Lung (tissue), 12 donors: Measurements from ENCODE around the gene CLEC6A. TPM values are rescaled to one million over a fixed set of nuclear protein-coding genes. Genes with fewer than 3 reads are reported as not detected.

Experiments used
- ATAC-seq: fragments of 200-7000 bp; cut with Tn5 transposase; one replicate; pipeline ENCODE4 v1.9.1; 2020; ENCODE audit warnings: moderate number of reproducible peaks; ENCODE audit not compliant: insufficient read depth, low FRiP score
- DNase-seq, 3 donors: peaks; one replicate each; pipeline ENCODE4 v3.0.0-alpha.2; 2013 to 2017
- H3K27ac ChIP-seq, 2 donors: one replicate each; pipeline ENCODE4 v1.5.1; 2013; ENCODE audit warnings: mild to moderate bottlenecking in 2 of 2, moderate library complexity in 2 of 2, control low read depth in 1 of 2, inconsistent platforms in 1 of 2, low read depth in 1 of 2, low read length in 1 of 2
- H3K27me3 ChIP-seq, 3 donors: one replicate each; pipeline ENCODE4 v1.5.1; 2013; ENCODE audit warnings: low read length in 2 of 3; ENCODE audit not compliant: control insufficient read depth in 3 of 3, insufficient read depth in 3 of 3
- H3K36me3 ChIP-seq, 4 donors: one replicate each; pipeline ENCODE4 v1.5.1; 2013; ENCODE audit warnings: low read length in 4 of 4, mild to moderate bottlenecking in 1 of 4, moderate library complexity in 1 of 4; ENCODE audit not compliant: control insufficient read depth in 4 of 4, insufficient read depth in 4 of 4
- H3K4me1 ChIP-seq, 5 donors: one replicate each; pipeline ENCODE4 v1.5.1; 2013; ENCODE audit warnings: low read length in 5 of 5, mild to moderate bottlenecking in 2 of 5, moderate library complexity in 1 of 5; ENCODE audit not compliant: control insufficient read depth in 5 of 5, insufficient read depth in 5 of 5
- H3K4me3 ChIP-seq: one replicate; pipeline ENCODE4 v1.5.1; 2013; ENCODE audit warnings: mild to moderate bottlenecking, control low read depth, moderate library complexity
- H3K9ac ChIP-seq, 2 donors: one replicate each; pipeline ENCODE4 v1.5.1; 2013; ENCODE audit warnings: low read length in 2 of 2, control low read depth in 1 of 2; ENCODE audit not compliant: insufficient read depth in 1 of 2
- H3K9me3 ChIP-seq, 4 donors: one replicate each; pipeline ENCODE4 v1.5.1; 2013; ENCODE audit warnings: low read length in 3 of 4, mild to moderate bottlenecking in 1 of 4, moderate library complexity in 1 of 4; ENCODE audit not compliant: control insufficient read depth in 4 of 4, insufficient read depth in 3 of 4
- WGBS, 2 donors: extraction: QIAGEN DNeasy Blood & Tissue Kit; methylation state at CpG; one replicate each; pipeline ENCODE4 v1.1.7; 2013; 5-methylcytosine and 5-hydroxymethylcytosine counted together
- polyA plus RNA-seq, 2 donors: library from polyadenylated mRNA; stranded (reverse); fragments of 200-250 nt; gene quantifications; one replicate each; pipeline ENCODE4 v1.2.1, GENCODE V29; 2013
- total RNA-seq, 2 donors: library from RNA; depleted of rRNA in 1 of 2; stranded (reverse); fragments of >200 nt in 1 of 2; gene quantifications; one replicate each; pipeline ENCODE4 v1.2.1, GENCODE V29; 2014 to 2021
- TF ChIP-seq, protein P1 (sequence below): IDR thresholded peaks from 2 replicates; pipeline ENCODE4 v1.5.1; 2012; ENCODE audit warnings: mild to moderate bottlenecking; ENCODE audit errors: control extremely low read depth, extremely low read depth
- donor health status: control.
- donor health status: control.
- donor health status: Bipolar disorder and iron deficiency.
- donor health status: healthy.
- donor health status: DM: yes; HTN: yes; CAD: no.

The CLEC6A gene
- total and polyA plus RNA-seq, 4 donors, result 0.20 to 2.0 (median 0.69) TPM

DNA sequence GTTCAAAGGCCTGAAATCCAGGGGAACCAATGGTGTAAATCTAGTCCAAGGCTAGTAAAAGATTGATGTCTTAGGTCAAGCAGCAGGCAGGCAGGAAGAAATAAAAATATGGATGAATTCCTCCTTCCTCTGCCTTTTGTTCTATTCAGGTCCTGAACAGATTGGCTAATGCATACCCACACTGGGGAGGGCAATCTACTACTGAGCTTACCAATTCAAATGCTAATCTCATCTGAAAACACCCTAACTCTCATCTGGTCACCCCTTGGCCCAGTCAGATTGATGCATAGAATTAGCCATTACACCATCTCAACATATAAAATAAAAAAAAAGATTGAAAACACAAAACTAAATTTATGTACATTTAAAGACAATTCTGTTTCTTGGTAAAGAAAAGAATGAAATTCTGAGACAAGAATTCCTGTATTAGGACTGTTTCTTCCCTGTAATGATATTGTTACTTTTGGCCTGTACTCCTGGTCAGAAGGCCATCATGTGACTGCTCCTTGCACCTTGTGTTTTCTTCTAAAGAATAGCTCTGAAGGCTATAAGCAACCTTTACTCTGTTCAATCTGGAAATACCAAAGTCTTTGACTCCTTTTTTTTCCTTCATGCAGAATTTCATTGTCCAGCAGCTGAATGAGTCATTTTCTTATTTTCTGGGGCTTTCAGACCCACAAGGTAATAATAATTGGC lies 19.9 kb downstream of the CLEC6A start:
- H3K9me3 ChIP-seq, result no peaks in the 10 kb centered on the region

DNA sequence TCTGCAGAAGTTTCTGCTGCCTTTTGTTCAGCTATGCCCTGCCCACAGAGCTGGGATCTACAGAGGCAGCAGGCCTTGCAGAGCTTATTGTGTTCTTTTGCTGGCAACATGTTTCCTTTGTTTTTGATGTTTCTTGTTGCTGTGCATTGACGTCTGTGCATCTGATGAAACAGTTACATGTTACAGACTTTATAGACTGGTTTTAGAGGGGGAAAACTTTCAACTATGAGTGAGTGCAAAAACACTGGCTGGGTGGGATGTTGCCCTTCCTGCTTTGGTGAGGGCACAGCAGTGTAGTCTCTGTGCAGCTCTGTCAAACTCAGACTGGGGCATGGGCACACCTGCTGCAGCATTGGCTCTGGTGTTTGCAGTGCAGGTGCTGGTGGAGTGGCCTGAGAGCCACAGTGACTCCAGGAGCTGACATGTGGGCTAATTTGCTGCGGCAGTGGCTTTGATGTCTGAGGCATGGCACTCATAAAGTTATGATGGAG lies 26.9 kb downstream of the CLEC6A start:
- TF ChIP-seq, protein P1, sequence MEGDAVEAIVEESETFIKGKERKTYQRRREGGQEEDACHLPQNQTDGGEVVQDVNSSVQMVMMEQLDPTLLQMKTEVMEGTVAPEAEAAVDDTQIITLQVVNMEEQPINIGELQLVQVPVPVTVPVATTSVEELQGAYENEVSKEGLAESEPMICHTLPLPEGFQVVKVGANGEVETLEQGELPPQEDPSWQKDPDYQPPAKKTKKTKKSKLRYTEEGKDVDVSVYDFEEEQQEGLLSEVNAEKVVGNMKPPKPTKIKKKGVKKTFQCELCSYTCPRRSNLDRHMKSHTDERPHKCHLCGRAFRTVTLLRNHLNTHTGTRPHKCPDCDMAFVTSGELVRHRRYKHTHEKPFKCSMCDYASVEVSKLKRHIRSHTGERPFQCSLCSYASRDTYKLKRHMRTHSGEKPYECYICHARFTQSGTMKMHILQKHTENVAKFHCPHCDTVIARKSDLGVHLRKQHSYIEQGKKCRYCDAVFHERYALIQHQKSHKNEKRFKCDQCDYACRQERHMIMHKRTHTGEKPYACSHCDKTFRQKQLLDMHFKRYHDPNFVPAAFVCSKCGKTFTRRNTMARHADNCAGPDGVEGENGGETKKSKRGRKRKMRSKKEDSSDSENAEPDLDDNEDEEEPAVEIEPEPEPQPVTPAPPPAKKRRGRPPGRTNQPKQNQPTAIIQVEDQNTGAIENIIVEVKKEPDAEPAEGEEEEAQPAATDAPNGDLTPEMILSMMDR, result no peak
- Histone ChIP-seq H3K27ac (no peak overlapping the region), H3K36me3 (no peaks in the 10 kb centered on the region), H3K9me3 (peaks cover 0 to 5% (median 2%) of the 10 kb centered on the region in 4 donors), H3K9ac (no peak overlapping the region), H3K4me1 (peaks cover 0 to 3% (median 0%) of the 10 kb centered on the region in 5 donors), H3K4me3 (no peak overlapping the region), H3K27me3 (no peaks in the 10 kb centered on the region)
- ATAC-seq, result no peak
- 77 to 80% methylated on average over 2 of the region's 2 CpGs for WGBS, 2 donors
- no peak for DNase-seq

More for the DNA sequence above, 19.9 kb downstream of the CLEC6A start:
- DNase-seq, result no peak
- H3K36me3 ChIP-seq, result no peaks in the 10 kb centered on the region
- no peak overlapping the region for H3K4me3 ChIP-seq
- H3K4me1 ChIP-seq, result no peaks in the 10 kb centered on the region
- no peaks in the 10 kb centered on the region for H3K27me3 ChIP-seq
- no peak overlapping the region for H3K9ac ChIP-seq
- H3K27ac ChIP-seq, result no peak overlapping the region
- no peak for ATAC-seq
- TF ChIP-seq, protein P1, result no peak

DNA sequence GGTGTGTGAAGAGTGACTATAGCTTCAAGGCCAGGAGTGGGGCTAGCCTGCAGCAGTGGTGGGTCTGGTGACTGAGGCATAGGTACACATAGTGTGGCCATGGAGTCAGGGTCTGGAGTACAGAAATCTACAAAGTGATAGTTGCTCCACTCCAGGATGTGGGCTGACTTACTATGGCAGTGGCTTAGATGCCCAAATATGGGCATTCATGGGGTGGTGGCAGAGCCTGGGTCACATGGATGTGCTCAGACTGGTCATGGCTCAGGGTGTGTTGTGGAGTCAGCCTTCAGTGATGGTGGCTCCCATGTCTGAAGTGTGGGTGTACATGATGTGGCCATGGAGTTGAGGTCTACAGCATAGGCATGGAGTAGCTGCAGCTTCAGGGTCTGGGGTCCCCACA lies 27.3 kb downstream of the CLEC6A start:
- H3K9me3 ChIP-seq, result peaks cover 0 to 5% (median 2%) of the 10 kb centered on the region in 4 donors
- DNase-seq, result no peak
- H3K4me3 ChIP-seq, result no peak overlapping the region
- no peak for ATAC-seq
- TF ChIP-seq, protein P1, result no peak
- peaks cover 0 to 3% (median 0%) of the 10 kb centered on the region in 5 donors for H3K4me1 ChIP-seq
- H3K9ac ChIP-seq, result no peak overlapping the region
- no peaks in the 10 kb centered on the region for H3K27me3 ChIP-seq
- no peak overlapping the region for H3K27ac ChIP-seq
- no peaks in the 10 kb centered on the region for H3K36me3 ChIP-seq
